Stomach (tissue), 19 donors: ENCODE measurements around the gene ZNF605. TPM values are rescaled to one million over a fixed set of nuclear protein-coding genes. Genes with fewer than 3 reads are reported as not detected.

Experiments
- DNase-seq, 2 donors: peaks; one replicate each; pipeline versions ENCODE4 v3.0.0 to v3.0.0-alpha.2; 2013 to 2019
- H3K27ac ChIP-seq, 5 donors: fragments of 200-600 bp in 4 of 5; sonication (generic) in 4 of 5; one replicate each; pipeline ENCODE4 v1.5.1; 2013 to 2019; ENCODE audit warnings: mild to moderate bottlenecking in 1 of 5, moderate library complexity in 1 of 5
- H3K27me3 ChIP-seq, 3 donors: fragments of 200-600 bp; sonication (generic); one replicate each; pipeline ENCODE4 v1.5.1; 2017 to 2019; ENCODE audit warnings: mixed run types in 1 of 3
- H3K36me3 ChIP-seq, 4 donors: fragments of 200-600 bp; sonication (generic); 1 replicate in 3 of 4; 2 replicates in 1 of 4; pipeline ENCODE4 v1.5.1; 2016 to 2019
- H3K4me1 ChIP-seq, 4 donors: fragments of 200-600 bp; sonication (generic); one replicate each; pipeline ENCODE4 v1.5.1; 2016 to 2019
- H3K4me3 ChIP-seq, 4 donors: fragments of 200-600 bp; sonication (generic) in 3 of 4; one replicate each; pipeline ENCODE4 v1.5.1; 2016 to 2019; ENCODE audit warnings: mild to moderate bottlenecking in 1 of 4
- H3K9me3 ChIP-seq, 4 donors: fragments of 200-600 bp; sonication (generic); one replicate each; pipeline ENCODE4 v1.5.1; 2016 to 2019
- CTCF ChIP-seq, 7 experiments: fragments of 450-650 bp in 4 of 7; fragments of 200-600 bp in 3 of 7; sonication (generic) in 3 of 7; IDR thresholded peaks; one replicate each; pipeline ENCODE4 v1.5.1; 2016 to 2019; ENCODE audit warnings: antibody characterized with exemption in 7 of 7, control low read depth in 2 of 7, mild to moderate bottlenecking in 1 of 7
- EP300 ChIP-seq: sonication (generic); formaldehyde crosslinking; IDR thresholded peaks from one replicate; pipeline ENCODE4 v1.6.1; 2017; ENCODE audit warnings: antibody characterized with exemption
- POLR2A ChIP-seq, 4 donors: fragments of 450-650 bp; IDR thresholded peaks; one replicate each; pipeline ENCODE4 v1.6.1; 2016; ENCODE audit warnings: antibody characterized with exemption in 4 of 4, control low read depth in 2 of 4, mild to moderate bottlenecking in 1 of 4, moderate library complexity in 1 of 4
- POLR2AphosphoS5 ChIP-seq, 3 donors: sonication (generic); formaldehyde crosslinking; IDR thresholded peaks; one replicate each; pipeline ENCODE4 v1.6.1; 2016; ENCODE audit warnings: antibody characterized with exemption in 3 of 3
- WGBS, 5 donors: extraction: QIAGEN DNeasy Blood & Tissue Kit in 3 of 5; methylation state at CpG; one replicate each; pipeline versions ENCODE4 v1.1.5 to v1.1.7; 2013 to 2018; 5-methylcytosine and 5-hydroxymethylcytosine counted together
- intact Hi-C: fragments of 100-400 bp; cut with DNase I; formaldehyde crosslinking; loops from one replicate; pipeline ENCODE4 v1.15.1; 2023; ENCODE audit warnings: low total_unique reads
- long read RNA-seq, 10 donors: transcript quantifications; one replicate each; lab custom pipeline, GENCODE V29; 2026
- polyA plus RNA-seq, 3 donors: library from polyadenylated mRNA; stranded (reverse); fragments of 200-250 nt; gene quantifications; one replicate each; pipeline ENCODE4 v1.2.3, GENCODE V29; 2013
- total RNA-seq, 5 donors: library from RNA; depleted of rRNA; stranded (reverse); fragments of >200 nt; gene quantifications; one replicate each; pipeline versions ENCODE4 v1.1.0 to v1.2.3, GENCODE V29; 2014 to 2016
- donor health status: healthy with polysubstance abuse.
- donor health status: Bipolar disorder and iron deficiency.
- donor health status: healthy.

The ZNF605 gene
- total RNA-seq = 10 to 100 TPM in 2 of 5 donors, 1 to 10 TPM in 2, under 1 TPM in 1; 0.58 to 16.9 (median 8.2) TPM
- 1 to 10 TPM in 2 of 3 donors, under 1 TPM in 1; 0.92 to 2.5 (median 2.2) TPM for polyA plus RNA-seq
- long read RNA-seq, donor 1 = 0 reads
- long read RNA-seq, donor 2, partial matches to known transcripts = 5 of 7 reads
- long read RNA-seq, donor 2, other reads (novel, unspliced or antisense) = 0 of 7 reads
- long read RNA-seq, donor 3, partial matches to known transcripts = 0 of 1 reads
- long read RNA-seq, donor 3, other reads (novel, unspliced or antisense) = 0 of 1 reads
- long read RNA-seq, donor 4, partial matches to known transcripts = 0 of 1 reads
- long read RNA-seq, donor 4, other reads (novel, unspliced or antisense) = 0 of 1 reads
- long read RNA-seq, donor 5, partial matches to known transcripts = 0 of 1 reads
- long read RNA-seq, donor 5, other reads (novel, unspliced or antisense) = 0 of 1 reads
- long read RNA-seq, donor 6, partial matches to known transcripts = 35 of 37 reads
- long read RNA-seq, donor 6, other reads (novel, unspliced or antisense) = 0 of 37 reads
- long read RNA-seq, donor 7, full-length matches to known transcripts = 3 of 3 reads
- long read RNA-seq, donor 7, partial matches to known transcripts = 0 of 3 reads
- long read RNA-seq, donor 7, other reads (novel, unspliced or antisense) = 0 of 3 reads
- long read RNA-seq, donor 8, partial matches to known transcripts = 0 of 2 reads
- long read RNA-seq, donor 8, other reads (novel, unspliced or antisense) = 0 of 2 reads
- long read RNA-seq, donor 9, full-length matches to known transcripts = 1 of 1 reads
- long read RNA-seq, donor 9, partial matches to known transcripts = 0 of 1 reads
- long read RNA-seq, donor 9, other reads (novel, unspliced or antisense) = 0 of 1 reads
- long read RNA-seq, donor 10, partial matches to known transcripts = 0 of 1 reads
- long read RNA-seq, donor 10, other reads (novel, unspliced or antisense) = 0 of 1 reads

- peak; percentile 87 to 97 for DNase-seq
- 1 to 2% (median 2%) methylated on average over 25 to 67 of the region's 67 CpGs for WGBS, 5 donors
- TF ChIP-seq POLR2A (IDR thresholded peaks at IDR 0.05) (no peak), POLR2AphosphoS5 (IDR thresholded peaks at IDR 0.05) (peak; percentile 54 to 78 (median 78))
- peak within 1 kb of the TSS; percentile 86 to 95 (median 92) for H3K27ac ChIP-seq
- H3K9me3 ChIP-seq = peaks cover 0 to 38% (median 27%) of the 10 kb centered on the region in 4 donors
- peaks cover 4 to 33% (median 24%) of the 10 kb centered on the region in 4 donors for H3K4me1 ChIP-seq
- H3K4me3 ChIP-seq = peak within 1 kb of the TSS; percentile 64 to 93 (median 85)
- H3K36me3 ChIP-seq = peaks cover 0 to 19% (median 8%) of the 10 kb centered on the region in 4 donors
- no peaks in the 10 kb centered on the region for H3K27me3 ChIP-seq
- intact Hi-C loops = no loop called here
These were observed at the start of gene ZNF605 for GRCh38 chr12:132956011-132956788. Gene ZNF605 (minus strand): TSS chr12:132956306. CDS start chr12:132945635, 10,671 bp downstream.

DNA sequence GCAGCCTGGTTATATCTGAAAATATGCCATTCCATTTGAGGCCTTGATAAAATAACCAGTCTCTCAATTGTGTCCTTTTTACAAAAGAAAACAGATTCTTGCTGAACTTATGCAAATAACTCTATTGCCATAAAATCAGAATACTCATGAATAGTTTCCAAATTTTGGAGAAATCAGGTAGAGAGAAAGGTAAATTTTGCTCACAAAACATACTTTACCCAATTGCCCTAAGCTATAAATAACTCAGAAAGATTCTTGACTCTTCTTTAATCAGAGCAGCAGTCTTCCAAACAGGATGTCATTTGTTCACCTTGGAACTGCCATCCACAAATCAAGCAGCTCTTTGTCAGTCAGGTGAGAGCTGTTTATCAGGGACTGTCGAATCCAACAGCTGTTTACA is 42.6 kb upstream of the ZNF605 start:
- DNase-seq = no peak
- H3K27me3 ChIP-seq = no peaks in the 10 kb centered on the region
- TF ChIP-seq POLR2A (IDR thresholded peaks at IDR 0.05) = no peak
- no peak for TF ChIP-seq CTCF (IDR thresholded peaks at IDR 0.05)
- TF ChIP-seq POLR2AphosphoS5 (IDR thresholded peaks at IDR 0.05) = no peak
- TF ChIP-seq EP300 = no peak
- H3K4me1 ChIP-seq = no peaks in the 10 kb centered on the region
- intact Hi-C loops = no loop called here
- 0 to 52% (median 50%) methylated on average over 1 of the region's 1 CpG for WGBS, 5 donors
- peaks cover 52 to 100% (median 96%) of the 10 kb centered on the region in 4 donors for H3K9me3 ChIP-seq
- H3K36me3 ChIP-seq = peaks cover 10 to 86% (median 45%) of the 10 kb centered on the region in 4 donors
- no peak overlapping the region for H3K27ac ChIP-seq
- no peak overlapping the region for H3K4me3 ChIP-seq

DNA sequence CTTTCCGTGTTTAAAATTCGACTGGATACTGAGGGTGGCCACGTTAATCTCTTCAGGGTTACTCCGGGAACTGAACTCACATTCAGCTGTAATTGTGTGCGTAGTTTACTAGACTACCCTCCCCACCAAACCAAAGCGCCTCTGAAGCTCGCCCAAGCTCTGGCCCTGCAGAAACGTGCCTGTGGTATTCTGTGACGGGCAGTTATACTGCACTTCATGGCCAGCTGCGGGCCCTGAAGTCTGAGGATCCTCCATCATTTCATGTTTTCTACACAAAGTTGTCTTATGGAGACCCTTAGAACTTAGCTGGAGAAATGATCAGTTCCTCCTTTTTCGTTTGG is 30.7 kb upstream of the ZNF605 start:
- no peaks in the 10 kb centered on the region for H3K27me3 ChIP-seq
- intact Hi-C loops = loop anchor here (10.0 kb wide), 1 partner anchor 48 kb away; the partner anchor contains the start of gene ZNF84
- peaks cover 10 to 22% (median 19%) of the 10 kb centered on the region in 4 donors for H3K4me1 ChIP-seq
- peak overlapping the region; percentile 73 to 90 (median 83) for H3K27ac ChIP-seq
- no peak for DNase-seq
- TF ChIP-seq CTCF (IDR thresholded peaks at IDR 0.05) (no peak), EP300 (no peak), POLR2A (IDR thresholded peaks at IDR 0.05) (no peak), POLR2AphosphoS5 (IDR thresholded peaks at IDR 0.05) (no peak)
- peak overlapping the region; percentile 77 to 99 (median 86) for H3K4me3 ChIP-seq
- peaks cover 4 to 41% (median 31%) of the 10 kb centered on the region in 4 donors for H3K9me3 ChIP-seq
- whole genome bisulfite sequencing, 5 donors = 2 to 7% (median 4%) methylated on average over 11 of the region's 11 CpGs
- H3K36me3 ChIP-seq = peaks cover 9 to 44% (median 36%) of the 10 kb centered on the region in 4 donors
